Breast epithelium (tissue), 3 donors: ENCODE measurements around the gene MAD1L1.

Source experiments
- POLR2A ChIP-seq: fragments of 450-650 bp; IDR thresholded peaks from one replicate; pipeline ENCODE4 v1.6.1; 2016; ENCODE audit warnings: antibody characterized with exemption, mild to moderate bottlenecking, moderate library complexity
- POLR2AphosphoS5 ChIP-seq, 3 donors: sonication (generic); formaldehyde crosslinking; IDR thresholded peaks; one replicate each; pipeline ENCODE4 v1.6.1; 2017; ENCODE audit warnings: antibody characterized with exemption in 3 of 3
- TF ChIP-seq, protein P1 (sequence below), 3 donors: fragments of 450-650 bp; IDR thresholded peaks; one replicate each; pipeline ENCODE4 v1.5.1; 2016 to 2017; ENCODE audit warnings: antibody characterized with exemption in 3 of 3, mild to moderate bottlenecking in 3 of 3, moderate library complexity in 3 of 3

DNA sequence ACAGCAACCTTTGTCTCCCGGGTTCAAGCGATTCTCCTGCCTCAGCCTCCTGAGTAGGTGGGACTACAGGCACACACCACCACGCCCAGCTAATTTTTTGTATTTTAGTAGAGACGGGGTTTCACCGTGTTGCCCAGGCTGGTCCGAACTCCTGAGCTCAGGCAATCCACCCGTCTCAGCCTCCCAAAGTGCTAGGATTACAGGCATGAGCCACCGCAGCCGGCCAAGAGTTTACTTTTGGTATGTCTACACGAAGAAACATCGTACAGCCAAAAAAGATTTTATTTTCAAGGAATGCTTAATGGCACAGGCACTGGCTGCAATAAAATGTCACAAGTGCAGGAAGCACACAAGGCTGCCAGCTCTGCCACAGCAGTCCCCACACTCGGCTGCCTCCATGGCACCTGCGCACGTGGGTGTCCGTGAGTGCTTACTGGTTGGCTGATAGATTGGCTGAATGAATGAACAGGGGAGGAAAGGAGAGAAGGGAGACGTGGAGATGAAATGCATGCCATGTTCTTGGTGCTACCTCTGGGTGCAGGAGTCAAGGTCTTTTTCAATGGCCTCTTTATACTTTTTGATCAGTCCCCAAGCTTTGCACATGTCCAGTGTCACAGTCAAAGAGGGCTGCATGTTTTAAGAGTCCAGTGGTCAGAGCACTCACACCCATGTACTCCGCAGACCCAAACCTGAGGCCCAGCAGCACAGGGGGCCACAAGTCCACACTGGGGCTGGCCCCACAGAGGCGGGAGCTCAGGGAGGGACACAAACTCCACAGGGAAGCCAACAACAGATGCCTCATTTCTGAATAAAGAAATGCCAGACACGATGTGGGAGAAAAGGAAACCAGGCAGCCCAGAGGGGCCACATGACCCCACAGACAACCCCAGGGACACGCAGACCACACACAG, 198.2 kb downstream of the MAD1L1 start:
- TF ChIP-seq POLR2A (no peak), POLR2AphosphoS5 (IDR thresholded peaks at IDR 0.05) (no peak)
- TF ChIP-seq, protein P1, sequence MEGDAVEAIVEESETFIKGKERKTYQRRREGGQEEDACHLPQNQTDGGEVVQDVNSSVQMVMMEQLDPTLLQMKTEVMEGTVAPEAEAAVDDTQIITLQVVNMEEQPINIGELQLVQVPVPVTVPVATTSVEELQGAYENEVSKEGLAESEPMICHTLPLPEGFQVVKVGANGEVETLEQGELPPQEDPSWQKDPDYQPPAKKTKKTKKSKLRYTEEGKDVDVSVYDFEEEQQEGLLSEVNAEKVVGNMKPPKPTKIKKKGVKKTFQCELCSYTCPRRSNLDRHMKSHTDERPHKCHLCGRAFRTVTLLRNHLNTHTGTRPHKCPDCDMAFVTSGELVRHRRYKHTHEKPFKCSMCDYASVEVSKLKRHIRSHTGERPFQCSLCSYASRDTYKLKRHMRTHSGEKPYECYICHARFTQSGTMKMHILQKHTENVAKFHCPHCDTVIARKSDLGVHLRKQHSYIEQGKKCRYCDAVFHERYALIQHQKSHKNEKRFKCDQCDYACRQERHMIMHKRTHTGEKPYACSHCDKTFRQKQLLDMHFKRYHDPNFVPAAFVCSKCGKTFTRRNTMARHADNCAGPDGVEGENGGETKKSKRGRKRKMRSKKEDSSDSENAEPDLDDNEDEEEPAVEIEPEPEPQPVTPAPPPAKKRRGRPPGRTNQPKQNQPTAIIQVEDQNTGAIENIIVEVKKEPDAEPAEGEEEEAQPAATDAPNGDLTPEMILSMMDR (IDR thresholded peaks at IDR 0.05): no peak
